ENCODE data around the gene FBXW5. TPM values are rescaled to one million over a fixed set of nuclear protein-coding genes. Genes with fewer than 3 reads are reported as not detected.

The FBXW5 gene
- total and polyA plus RNA-seq, 4 donors = 52.0 to 107 (median 97.2) TPM

DNA sequence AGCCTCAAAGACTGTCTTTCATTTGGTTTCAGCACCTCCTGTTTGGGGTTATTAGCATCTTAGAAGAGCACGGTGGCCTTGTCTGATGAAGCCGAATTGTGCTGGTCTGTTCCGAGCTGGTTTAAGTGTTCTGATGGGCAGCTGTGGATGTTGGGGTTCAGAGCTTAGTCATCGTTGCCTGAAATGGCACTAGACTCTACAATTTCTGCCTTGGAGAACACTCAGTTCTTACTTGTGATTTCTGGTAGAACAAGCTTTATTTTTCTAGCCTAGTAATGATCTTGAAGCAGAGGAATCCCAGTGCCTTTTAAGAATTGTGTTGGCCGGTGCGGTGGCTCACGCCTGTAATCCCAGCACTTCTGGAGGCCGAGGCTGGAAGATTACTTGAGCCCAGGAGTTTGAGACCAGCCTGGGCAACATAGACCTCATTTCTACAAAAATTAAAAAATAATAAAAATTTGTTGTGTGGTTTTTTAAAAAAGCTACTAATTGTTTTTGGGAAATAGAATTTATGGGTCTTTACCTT is 7.8 kb downstream of the FBXW5 start:
- H3K9me3 ChIP-seq (ENCODE audit: control insufficient read depth, insufficient read depth, low read length) = no peaks in the 10 kb centered on the region
- no peaks in the 10 kb centered on the region for H3K27me3 ChIP-seq (ENCODE audit: control insufficient read depth, insufficient read depth, low read length)
- no peak for DNase-seq (ENCODE audit: low read depth in 4 of 6, low spot score in 6 of 6)
- no peaks in the 10 kb centered on the region for H3K4me1 ChIP-seq (ENCODE audit: control insufficient read depth, insufficient read depth, low read length)
- peaks cover 50% of the 10 kb centered on the region for H3K36me3 ChIP-seq (ENCODE audit: control insufficient read depth, insufficient read depth, low read length)
- H3K4me3 ChIP-seq (ENCODE audit: low read depth, low read length) = no peak overlapping the region
- no peak overlapping the region for H3K27ac ChIP-seq (ENCODE audit: low read depth, low read length)
- WGBS (ENCODE audit: insufficient coverage) = 75% methylated on average over 3 of the region's 8 CpGs

DNA sequence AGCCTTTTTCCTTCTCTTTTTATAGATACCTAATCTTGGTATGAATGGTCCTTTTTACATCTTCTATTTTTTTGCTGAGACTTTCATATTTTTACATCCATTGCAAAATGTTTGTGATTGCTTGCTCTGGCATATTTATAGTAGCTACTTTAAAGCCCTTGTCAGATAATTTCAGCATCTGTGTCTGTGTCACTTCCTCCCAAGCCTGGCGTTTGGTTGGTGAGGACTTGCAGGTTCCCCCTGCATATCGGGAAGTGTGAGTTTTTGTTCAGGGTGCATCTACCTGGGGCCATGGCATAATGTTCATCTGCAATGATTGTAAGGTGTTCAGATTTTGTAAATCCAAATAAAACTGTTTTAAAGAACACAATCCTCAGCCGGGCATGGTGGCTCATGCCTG is 8.9 kb downstream of the FBXW5 start:
- no peak for DNase-seq (ENCODE audit: low read depth in 4 of 6, low spot score in 6 of 6)
- H3K27me3 ChIP-seq (ENCODE audit: control insufficient read depth, insufficient read depth, low read length) = no peaks in the 10 kb centered on the region
- 92% methylated on average over 2 of the region's 3 CpGs for WGBS (ENCODE audit: insufficient coverage)
- H3K27ac ChIP-seq (ENCODE audit: low read depth, low read length) = no peak overlapping the region
- H3K36me3 ChIP-seq (ENCODE audit: control insufficient read depth, insufficient read depth, low read length) = peaks cover 39% of the 10 kb centered on the region
- H3K4me1 ChIP-seq (ENCODE audit: control insufficient read depth, insufficient read depth, low read length) = no peaks in the 10 kb centered on the region
- H3K4me3 ChIP-seq (ENCODE audit: low read depth, low read length) = no peak overlapping the region
- H3K9me3 ChIP-seq (ENCODE audit: control insufficient read depth, insufficient read depth, low read length) = no peaks in the 10 kb centered on the region

- Histone ChIP-seq H3K4me1 (ENCODE audit: control insufficient read depth, insufficient read depth, low read length) (no peaks in the 10 kb centered on the region), H3K27ac (ENCODE audit: low read depth, low read length) (no peak overlapping the region), H3K9me3 (ENCODE audit: control insufficient read depth, insufficient read depth, low read length) (no peaks in the 10 kb centered on the region), H3K27me3 (ENCODE audit: control insufficient read depth, insufficient read depth, low read length) (no peaks in the 10 kb centered on the region), H3K4me3 (ENCODE audit: low read depth, low read length) (no peak overlapping the region), H3K36me3 (ENCODE audit: control insufficient read depth, insufficient read depth, low read length) (peaks cover 30% of the 10 kb centered on the region)
- 93% methylated on average over 2 of the region's 3 CpGs for WGBS (ENCODE audit: insufficient coverage)
- no peak for DNase-seq (ENCODE audit: low read depth in 4 of 6, low spot score in 6 of 6)
These were observed 10.3 kb downstream of the FBXW5 start for GRCh38 chr9:136934277-136934676.

DNA sequence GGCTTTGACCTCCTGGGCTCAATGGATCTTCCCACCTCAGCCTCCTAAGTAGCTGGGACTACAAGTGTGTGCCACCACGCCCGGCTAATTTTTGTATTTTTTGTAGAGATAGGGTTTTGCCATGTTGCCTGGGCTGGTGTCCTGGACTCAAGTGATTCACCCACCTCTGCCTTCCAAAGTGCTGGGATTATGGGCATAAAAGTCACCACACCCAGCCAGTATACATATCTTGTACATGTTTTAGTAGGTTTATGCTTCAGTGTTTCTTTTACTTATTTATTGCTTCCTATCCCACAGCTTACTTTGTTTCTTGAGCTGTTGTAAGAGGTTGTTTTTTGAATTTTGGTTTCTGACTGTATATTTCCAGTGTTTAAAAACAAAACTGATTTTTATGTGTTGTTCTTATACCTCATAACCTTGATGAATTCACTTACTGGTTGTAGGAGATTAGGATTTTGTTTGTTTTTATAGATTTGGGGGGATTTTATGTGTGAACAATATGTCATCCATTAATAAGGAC is 12.9 kb downstream of the FBXW5 start:
- Histone ChIP-seq H3K27me3 (ENCODE audit: control insufficient read depth, insufficient read depth, low read length) (no peaks in the 10 kb centered on the region), H3K36me3 (ENCODE audit: control insufficient read depth, insufficient read depth, low read length) (peaks cover 27% of the 10 kb centered on the region), H3K4me1 (ENCODE audit: control insufficient read depth, insufficient read depth, low read length) (no peaks in the 10 kb centered on the region), H3K4me3 (ENCODE audit: low read depth, low read length) (no peak overlapping the region), H3K27ac (ENCODE audit: low read depth, low read length) (no peak overlapping the region), H3K9me3 (ENCODE audit: control insufficient read depth, insufficient read depth, low read length) (no peaks in the 10 kb centered on the region)
- no CpG with 5 or more reads among the region's 2 CpGs for WGBS (ENCODE audit: insufficient coverage)
- DNase-seq (ENCODE audit: low read depth in 4 of 6, low spot score in 6 of 6) = no peak

DNA sequence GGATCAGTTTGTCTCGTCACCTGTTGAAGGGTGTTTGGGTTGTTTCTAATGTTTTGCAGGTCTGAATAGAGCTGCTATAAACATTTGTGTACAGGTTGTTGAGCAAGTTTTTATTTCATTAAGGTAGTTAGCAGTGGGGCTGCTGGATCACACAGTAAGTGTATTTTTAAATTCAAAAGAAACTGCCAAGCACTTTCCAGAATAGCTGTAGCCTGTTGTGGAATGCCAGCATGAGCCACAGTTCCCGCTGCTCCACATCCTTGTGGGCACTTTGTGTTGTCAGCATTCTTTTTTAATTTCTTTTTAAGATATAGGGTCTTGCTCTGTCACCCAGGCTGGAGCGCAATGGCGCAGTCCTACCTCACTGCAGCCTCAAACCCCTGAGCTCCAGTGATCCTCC is 14.5 kb downstream of the FBXW5 start:
- WGBS (ENCODE audit: insufficient coverage) = 100% methylated on average over 3 of the region's 4 CpGs
- H3K27ac ChIP-seq (ENCODE audit: low read depth, low read length) = no peak overlapping the region
- H3K36me3 ChIP-seq (ENCODE audit: control insufficient read depth, insufficient read depth, low read length) = peaks cover 44% of the 10 kb centered on the region
- H3K27me3 ChIP-seq (ENCODE audit: control insufficient read depth, insufficient read depth, low read length) = no peaks in the 10 kb centered on the region
- H3K4me3 ChIP-seq (ENCODE audit: low read depth, low read length) = no peak overlapping the region
- no peak for DNase-seq (ENCODE audit: low read depth in 4 of 6, low spot score in 6 of 6)
- H3K4me1 ChIP-seq (ENCODE audit: control insufficient read depth, insufficient read depth, low read length) = no peaks in the 10 kb centered on the region
- H3K9me3 ChIP-seq (ENCODE audit: control insufficient read depth, insufficient read depth, low read length) = no peaks in the 10 kb centered on the region

DNA sequence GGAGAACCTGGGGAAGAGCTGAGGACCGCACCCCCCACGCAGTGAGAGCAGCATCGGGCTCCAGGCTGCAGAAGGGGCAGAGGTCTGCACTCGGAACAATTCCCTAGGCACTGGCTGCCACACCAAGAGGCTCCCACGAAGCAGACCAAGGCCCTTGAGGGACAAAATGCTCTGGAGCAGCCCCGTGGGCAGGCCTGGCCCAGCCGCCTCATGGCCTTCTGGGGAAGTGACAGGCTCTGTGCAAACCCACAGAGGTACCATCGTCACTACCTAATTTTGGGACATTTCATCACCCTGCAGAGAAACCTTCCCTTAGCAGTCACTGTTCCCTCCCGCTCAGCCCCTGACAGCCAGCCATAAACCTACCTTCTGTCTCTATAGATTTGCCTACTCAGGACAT is 15.9 kb downstream of the FBXW5 start:
- DNase-seq (ENCODE audit: low read depth in 4 of 6, low spot score in 6 of 6) = no peak
- peaks cover 47% of the 10 kb centered on the region for H3K36me3 ChIP-seq (ENCODE audit: control insufficient read depth, insufficient read depth, low read length)
- no peaks in the 10 kb centered on the region for H3K27me3 ChIP-seq (ENCODE audit: control insufficient read depth, insufficient read depth, low read length)
- H3K9me3 ChIP-seq (ENCODE audit: control insufficient read depth, insufficient read depth, low read length) = no peaks in the 10 kb centered on the region
- 91% methylated on average over 9 of the region's 9 CpGs for WGBS (ENCODE audit: insufficient coverage)
- H3K27ac ChIP-seq (ENCODE audit: low read depth, low read length) = no peak overlapping the region
- no peaks in the 10 kb centered on the region for H3K4me1 ChIP-seq (ENCODE audit: control insufficient read depth, insufficient read depth, low read length)
- H3K4me3 ChIP-seq (ENCODE audit: low read depth, low read length) = no peak overlapping the region

- H3K9me3 ChIP-seq (ENCODE audit: control insufficient read depth, insufficient read depth, low read length) = no peaks in the 10 kb centered on the region
- H3K27me3 ChIP-seq (ENCODE audit: control insufficient read depth, insufficient read depth, low read length) = no peaks in the 10 kb centered on the region
- peaks cover 53% of the 10 kb centered on the region for H3K36me3 ChIP-seq (ENCODE audit: control insufficient read depth, insufficient read depth, low read length)
- no peak overlapping the region for H3K27ac ChIP-seq (ENCODE audit: low read depth, low read length)
- H3K4me1 ChIP-seq (ENCODE audit: control insufficient read depth, insufficient read depth, low read length) = no peaks in the 10 kb centered on the region
- no peak for DNase-seq (ENCODE audit: low read depth in 4 of 6, low spot score in 6 of 6)
- no peak overlapping the region for H3K4me3 ChIP-seq (ENCODE audit: low read depth, low read length)
- WGBS (ENCODE audit: insufficient coverage) = 88% methylated on average over 15 of the region's 23 CpGs
These were observed 16.9 kb downstream of the FBXW5 start for GRCh38 chr9:136927343-136928271.

GRCh38 chr9:136926749-136927148 is 17.8 kb downstream of the FBXW5 start:
- DNase-seq (ENCODE audit: low read depth in 4 of 6, low spot score in 6 of 6) = no peak
- H3K9me3 ChIP-seq (ENCODE audit: control insufficient read depth, insufficient read depth, low read length) = no peaks in the 10 kb centered on the region
- H3K27ac ChIP-seq (ENCODE audit: low read depth, low read length) = no peak overlapping the region
- no peaks in the 10 kb centered on the region for H3K27me3 ChIP-seq (ENCODE audit: control insufficient read depth, insufficient read depth, low read length)
- peaks cover 61% of the 10 kb centered on the region for H3K36me3 ChIP-seq (ENCODE audit: control insufficient read depth, insufficient read depth, low read length)
- no peak overlapping the region for H3K4me3 ChIP-seq (ENCODE audit: low read depth, low read length)
- WGBS (ENCODE audit: insufficient coverage) = 96% methylated on average over 12 of the region's 13 CpGs
- H3K4me1 ChIP-seq (ENCODE audit: control insufficient read depth, insufficient read depth, low read length) = no peaks in the 10 kb centered on the region

DNA sequence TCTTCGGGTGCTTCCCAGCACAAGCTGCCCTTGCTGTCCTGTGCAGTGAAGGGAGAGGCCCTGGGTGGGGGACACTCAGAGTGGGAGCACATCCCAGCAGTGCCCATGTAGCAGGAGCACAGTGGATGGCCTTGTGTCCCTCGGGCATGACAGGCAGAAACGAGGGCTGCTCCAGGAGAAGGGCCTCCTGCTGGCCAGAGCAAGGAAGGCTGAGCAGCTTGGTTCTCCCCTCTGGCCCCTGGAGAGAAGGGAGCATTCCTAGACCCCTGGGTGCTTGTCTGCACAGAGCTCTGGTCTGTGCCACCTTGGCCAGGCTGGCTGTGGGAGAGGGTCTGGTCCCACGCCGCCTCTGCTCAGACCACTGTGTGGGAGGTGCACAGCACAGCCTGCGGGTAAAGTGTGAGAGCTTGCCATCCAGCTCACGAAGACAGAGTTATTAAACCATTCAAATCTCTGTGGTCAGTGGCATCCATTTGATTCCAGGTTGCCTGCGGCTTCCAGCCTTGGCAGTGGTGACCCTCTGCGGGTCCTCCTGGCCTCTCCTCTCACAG is 18.3 kb downstream of the FBXW5 start:
- no peak overlapping the region for H3K4me3 ChIP-seq (ENCODE audit: low read depth, low read length)
- H3K27ac ChIP-seq (ENCODE audit: low read depth, low read length) = no peak overlapping the region
- H3K36me3 ChIP-seq (ENCODE audit: control insufficient read depth, insufficient read depth, low read length) = peaks cover 66% of the 10 kb centered on the region
- 90% methylated on average over 9 of the region's 9 CpGs for WGBS (ENCODE audit: insufficient coverage)
- H3K9me3 ChIP-seq (ENCODE audit: control insufficient read depth, insufficient read depth, low read length) = no peaks in the 10 kb centered on the region
- H3K27me3 ChIP-seq (ENCODE audit: control insufficient read depth, insufficient read depth, low read length) = no peaks in the 10 kb centered on the region
- no peaks in the 10 kb centered on the region for H3K4me1 ChIP-seq (ENCODE audit: control insufficient read depth, insufficient read depth, low read length)
- no peak for DNase-seq (ENCODE audit: low read depth in 4 of 6, low spot score in 6 of 6)

Data from spinal cord (tissue), 10 donors.